Omental fat pad (tissue), 4 donors: ENCODE data around the gene SCART1. TPM values are rescaled to one million over a fixed set of nuclear protein-coding genes. Genes with fewer than 3 reads are reported as not detected.
"Not testable (repeated sequence)": the region's sequence is repeated elsewhere in the genome, so short reads cannot be mapped to it uniquely, and the experiment has no call there.

Experiments used
- ATAC-seq: fragments of 150-250 bp; one replicate; pipeline ENCODE4 v1.9.1; 2016; ENCODE audit warnings: mild to moderate bottlenecking, moderate library complexity; ENCODE audit not compliant: low FRiP score
- DNase-seq: peaks from one replicate; pipeline ENCODE4 v3.0.0-alpha.2; 2019; ENCODE audit warnings: low spot score
- total RNA-seq, 4 donors: library from RNA; depleted of rRNA; stranded (reverse); fragments of >200 nt; gene quantifications; one replicate each; pipeline ENCODE4 v1.1.0, GENCODE V29; 2016
- TF ChIP-seq, protein P1 (sequence below), 3 donors: fragments of 450-650 bp; IDR thresholded peaks; one replicate each; pipeline ENCODE4 v1.5.1; 2016 to 2017; ENCODE audit warnings: antibody characterized with exemption in 3 of 3, mild to moderate bottlenecking in 3 of 3, moderate library complexity in 2 of 3

Gene SCART1
- total RNA-seq, 4 donors from 2014 or later = 1.3 to 5.2 (median 2.0) TPM

DNA sequence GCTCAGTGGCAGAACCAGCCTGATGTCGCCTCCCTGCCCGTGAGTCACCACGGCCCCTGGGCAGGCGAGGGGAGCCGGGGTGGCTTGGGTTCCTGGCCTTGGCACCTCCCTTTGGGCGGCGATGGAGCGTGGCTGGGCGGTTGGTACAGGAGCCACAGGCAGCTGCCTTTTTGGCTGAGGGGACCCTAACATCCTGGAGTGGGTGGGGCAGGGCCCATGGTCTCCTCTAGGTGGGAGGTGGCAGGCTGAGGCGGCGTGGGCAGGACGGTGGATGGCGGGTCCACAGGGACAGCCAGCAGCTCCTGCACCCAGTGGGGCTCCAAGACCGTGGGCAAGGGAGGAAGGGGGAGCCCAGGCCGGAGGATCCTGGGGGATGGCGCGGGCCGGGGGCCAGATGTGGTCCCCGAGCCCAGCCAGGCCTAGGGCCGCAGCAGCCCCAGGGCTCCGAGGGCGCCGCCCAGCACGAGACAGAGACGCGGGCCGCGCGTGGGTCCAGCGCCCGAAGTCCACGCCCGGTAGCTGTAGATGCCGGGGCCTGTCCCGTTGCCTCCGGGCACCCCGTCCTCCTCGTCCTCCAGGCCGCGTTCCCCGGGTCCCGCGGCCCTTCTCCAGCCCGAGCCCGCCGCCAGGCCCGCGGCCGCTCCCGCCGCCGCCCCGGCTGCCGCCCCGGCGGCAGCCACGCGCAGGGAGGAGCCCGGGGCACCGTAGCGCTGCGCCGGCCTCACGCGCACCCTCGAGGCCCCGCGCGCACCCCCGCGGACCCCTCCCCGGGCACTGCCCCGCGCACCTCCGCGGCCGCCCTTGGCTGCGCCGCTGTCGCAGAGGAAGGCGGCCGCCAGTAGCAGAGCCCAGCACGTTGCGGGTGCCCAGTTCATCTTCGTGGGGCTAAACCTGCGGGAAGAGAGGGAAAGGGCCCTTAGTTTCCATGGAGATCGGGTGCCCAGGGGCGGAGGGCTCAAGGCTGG, 30.7 kb upstream of the SCART1 start:
- ATAC-seq = no peak
- DNase-seq = no peak

DNA sequence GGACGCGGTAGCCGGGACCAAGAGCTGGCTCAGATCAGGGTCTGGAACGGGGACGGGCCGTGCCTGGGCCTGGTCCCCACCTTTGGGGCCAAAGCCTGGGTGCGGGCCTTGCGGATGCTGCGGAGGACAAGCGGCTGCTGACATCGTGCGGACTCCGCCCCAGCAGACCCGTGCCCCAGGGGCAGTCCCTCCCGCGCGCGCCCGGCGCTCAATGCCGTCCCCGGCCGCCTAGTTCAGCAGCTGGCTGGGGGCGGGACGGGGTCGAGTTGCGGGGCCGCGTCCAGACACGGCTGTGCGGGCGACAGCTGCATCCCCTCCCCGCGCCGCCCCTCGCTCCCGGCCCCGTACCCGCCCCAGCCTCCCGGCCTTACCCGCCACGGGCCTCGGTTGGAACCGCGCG, 29.6 kb upstream of the SCART1 start:
- ATAC-seq, DNase-seq: not testable (repeated sequence)

More for the DNA sequence above, 30.7 kb upstream of the SCART1 start:
- TF ChIP-seq, protein P1, sequence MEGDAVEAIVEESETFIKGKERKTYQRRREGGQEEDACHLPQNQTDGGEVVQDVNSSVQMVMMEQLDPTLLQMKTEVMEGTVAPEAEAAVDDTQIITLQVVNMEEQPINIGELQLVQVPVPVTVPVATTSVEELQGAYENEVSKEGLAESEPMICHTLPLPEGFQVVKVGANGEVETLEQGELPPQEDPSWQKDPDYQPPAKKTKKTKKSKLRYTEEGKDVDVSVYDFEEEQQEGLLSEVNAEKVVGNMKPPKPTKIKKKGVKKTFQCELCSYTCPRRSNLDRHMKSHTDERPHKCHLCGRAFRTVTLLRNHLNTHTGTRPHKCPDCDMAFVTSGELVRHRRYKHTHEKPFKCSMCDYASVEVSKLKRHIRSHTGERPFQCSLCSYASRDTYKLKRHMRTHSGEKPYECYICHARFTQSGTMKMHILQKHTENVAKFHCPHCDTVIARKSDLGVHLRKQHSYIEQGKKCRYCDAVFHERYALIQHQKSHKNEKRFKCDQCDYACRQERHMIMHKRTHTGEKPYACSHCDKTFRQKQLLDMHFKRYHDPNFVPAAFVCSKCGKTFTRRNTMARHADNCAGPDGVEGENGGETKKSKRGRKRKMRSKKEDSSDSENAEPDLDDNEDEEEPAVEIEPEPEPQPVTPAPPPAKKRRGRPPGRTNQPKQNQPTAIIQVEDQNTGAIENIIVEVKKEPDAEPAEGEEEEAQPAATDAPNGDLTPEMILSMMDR (IDR thresholded peaks at IDR 0.05) = no peak

DNA sequence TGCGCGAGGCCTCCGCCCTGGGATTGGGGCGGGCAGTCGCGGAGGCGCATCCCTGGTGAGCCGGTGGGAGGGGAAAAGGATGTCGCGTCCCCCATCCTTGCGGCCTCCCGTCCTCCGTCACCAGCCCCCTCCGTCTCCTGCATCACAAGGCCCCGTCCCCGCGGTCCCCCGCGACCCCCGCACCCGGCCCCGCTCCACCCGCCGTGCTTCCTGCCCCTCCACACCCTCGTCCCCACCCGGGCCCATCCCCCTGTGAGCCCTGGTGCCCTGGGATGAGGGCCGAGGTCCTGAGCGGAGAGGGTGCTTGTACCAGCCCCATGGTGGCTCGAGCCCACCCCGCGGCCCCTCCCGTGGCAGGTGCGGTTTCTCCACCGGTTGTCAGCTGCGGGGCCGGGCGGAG, 29.1 kb upstream of the SCART1 start, which contains the start of gene SPRN:
SPRN (minus strand) TSS at position 25 of the 400 bp plus-strand sequence. CDS start 944 bp downstream, outside the sequence.
- ATAC-seq, DNase-seq: not testable (repeated sequence)

DNA sequence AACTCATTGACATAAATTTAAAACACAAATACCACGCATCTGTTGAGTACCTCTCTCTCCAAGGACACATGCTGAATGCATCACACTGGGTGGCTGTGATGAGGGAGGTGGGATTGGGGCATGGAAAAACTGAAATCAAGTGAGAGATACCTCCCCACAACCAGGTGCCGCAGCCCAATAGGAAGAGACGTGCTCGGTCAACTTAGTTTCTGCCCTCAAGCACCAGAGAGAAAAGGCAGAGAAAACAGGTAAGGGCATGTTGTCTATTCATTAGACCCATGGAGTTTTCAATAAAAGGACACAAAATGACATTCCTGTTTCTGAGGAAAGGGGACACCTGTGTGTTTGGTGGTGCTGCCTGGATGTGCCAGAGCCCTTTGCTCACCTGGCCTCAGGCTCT, 24.2 kb upstream of the SCART1 start:
- not testable (repeated sequence) for ATAC-seq

DNA sequence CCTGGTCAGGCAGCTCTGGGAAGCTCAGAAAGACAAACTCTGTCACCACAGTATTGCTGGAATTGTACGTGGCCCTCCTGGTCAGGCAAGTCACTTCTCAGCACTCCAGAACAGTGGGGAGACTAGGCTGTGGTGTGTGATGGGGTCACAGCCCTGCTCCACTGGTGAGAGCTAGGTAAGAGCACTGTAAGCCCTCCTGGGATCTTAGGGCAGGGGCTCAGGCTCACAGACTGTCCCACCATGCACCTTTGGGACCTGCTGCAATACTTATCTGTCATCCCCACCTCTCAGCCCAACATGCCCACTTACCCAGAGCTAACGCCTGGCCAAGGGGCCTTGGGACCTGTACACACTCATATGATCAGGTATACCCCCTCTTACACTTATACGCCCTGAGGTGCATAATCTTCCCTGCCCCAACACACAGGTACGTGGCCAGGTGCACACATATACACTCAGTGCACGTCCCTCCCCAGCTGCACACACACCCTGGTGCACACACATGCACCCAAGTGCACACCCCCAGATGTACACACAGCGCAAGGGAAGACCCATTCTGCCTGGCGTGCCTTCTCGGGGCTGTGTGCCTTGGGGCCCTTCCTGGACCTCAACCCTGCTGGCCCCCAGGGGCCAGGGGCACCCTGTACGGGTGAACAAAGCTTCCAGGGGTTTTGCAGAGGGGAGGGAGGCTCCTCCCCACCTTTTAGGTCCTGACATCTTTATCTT, 21.7 kb upstream of the SCART1 start:
- DNase-seq = not testable (repeated sequence)
- ATAC-seq = peak; percentile 21

More for the DNA sequence above, 24.2 kb upstream of the SCART1 start:
- DNase-seq = not testable (repeated sequence)

DNA sequence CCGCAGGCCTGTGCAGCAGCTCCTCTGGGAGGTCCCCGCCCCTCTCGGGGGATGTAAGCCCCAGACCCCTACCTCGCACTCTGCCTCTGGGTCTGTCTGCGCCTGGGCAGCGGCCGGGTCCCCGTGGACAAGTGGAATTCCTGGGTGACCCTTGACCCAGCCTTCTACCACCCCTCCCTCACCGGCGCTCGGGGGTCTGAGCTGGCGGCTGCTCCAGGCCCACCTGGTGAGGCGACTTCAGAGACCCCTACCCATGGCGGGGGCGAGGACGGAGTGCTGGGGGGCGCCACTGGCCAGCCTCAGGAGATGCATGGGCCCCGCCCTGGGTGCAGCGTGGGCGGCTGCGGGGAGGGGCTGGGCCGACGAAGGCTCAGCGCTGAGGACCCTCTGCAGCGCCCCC, 21.0 kb upstream of the SCART1 start:
- not testable (repeated sequence) for DNase-seq
- peak; percentile 45 for ATAC-seq

DNA sequence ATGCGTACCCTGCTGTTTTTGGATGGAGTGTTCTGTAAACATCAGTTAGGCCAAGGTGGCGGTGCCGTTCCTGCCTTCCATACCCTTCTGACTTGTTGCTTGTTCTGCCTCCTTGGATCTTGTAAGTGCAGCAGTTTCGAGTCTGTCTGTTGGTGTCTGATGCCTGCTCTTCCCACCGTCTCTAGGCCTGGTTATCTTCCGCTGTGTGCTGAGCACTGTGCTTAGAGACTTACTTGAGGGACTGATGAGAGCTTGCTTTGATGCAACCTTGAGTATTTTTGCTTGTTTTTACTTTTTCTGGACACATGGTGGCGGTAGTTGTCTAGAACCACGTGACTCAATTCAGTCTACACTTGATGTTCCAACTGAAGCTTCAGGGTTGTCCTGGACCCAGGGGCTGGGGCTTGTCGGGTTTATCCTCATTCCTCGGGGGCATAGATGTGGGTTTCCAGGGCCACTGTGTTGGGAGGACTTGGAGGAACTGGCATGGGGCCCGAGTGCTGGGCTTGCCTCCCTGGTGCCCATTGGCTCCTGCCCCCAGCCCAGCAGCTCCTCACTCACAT, 15.0 kb upstream of the SCART1 start:
- TF ChIP-seq, protein P1 (IDR thresholded peaks at IDR 0.05) = no peak
- no peak for DNase-seq
- ATAC-seq = no peak

DNA sequence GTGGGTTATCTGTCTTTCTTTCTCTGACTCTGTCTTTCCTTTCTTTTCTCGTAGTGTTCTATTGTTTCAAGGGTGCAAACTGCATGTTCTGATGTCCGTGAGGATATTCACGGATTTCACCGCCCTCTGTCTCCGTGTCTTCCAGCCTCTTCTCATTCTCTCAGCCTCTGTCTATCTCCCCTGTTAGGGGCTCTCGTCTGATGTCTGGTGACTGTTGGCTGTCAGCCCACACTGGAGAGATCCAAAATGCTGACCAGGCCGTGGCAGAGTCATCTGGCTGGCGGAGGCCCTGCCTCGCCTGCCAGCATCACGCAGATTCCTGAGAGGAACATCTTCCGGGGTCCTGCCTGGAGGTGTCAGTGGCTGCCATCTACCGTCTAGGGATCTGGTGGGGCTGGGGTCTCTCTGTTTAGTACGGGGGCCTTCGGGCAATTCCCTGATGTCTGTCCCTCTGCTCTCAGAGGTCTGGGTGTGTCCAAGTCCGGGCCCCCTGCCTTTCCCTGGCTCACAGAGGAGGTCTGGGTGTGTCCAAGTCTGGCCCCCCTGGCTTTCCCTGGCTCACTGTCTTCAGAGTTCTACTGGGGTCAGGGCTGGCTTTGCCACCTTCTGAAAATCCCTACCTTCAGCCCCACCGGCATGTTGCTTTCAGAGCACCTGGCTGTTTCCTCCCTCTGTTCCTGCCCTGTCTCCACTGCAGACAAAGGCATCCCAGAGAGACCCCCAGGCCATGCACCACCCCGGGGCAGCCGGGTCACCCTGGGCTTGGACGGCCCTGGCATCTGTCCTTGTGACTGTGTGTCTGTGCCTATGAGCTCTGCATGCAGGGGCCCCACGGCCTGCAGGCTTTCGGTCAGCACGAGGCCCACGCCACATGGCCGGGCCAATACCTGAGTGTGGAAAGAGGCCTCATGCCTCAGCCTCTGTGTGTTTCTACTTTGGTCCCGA, 14.0 kb upstream of the SCART1 start:
- DNase-seq = no peak
- no peak for ATAC-seq
- TF ChIP-seq, protein P1 (IDR thresholded peaks at IDR 0.05) = no peak
